IPS-11a (cell line): Measurements from ENCODE around the gene ASB2.

ENCODE experiments used
- H3K4me3 ChIP-seq: one replicate; pipeline ENCODE4 v1.5.1; 2013; ENCODE audit warnings: low read depth, low read length, control low read depth

The ASB2 gene

GRCh38 chr14:93929657-93930056 is 46.7 kb downstream of the ASB2 start:
- no peak overlapping the region for H3K4me3 ChIP-seq

DNA sequence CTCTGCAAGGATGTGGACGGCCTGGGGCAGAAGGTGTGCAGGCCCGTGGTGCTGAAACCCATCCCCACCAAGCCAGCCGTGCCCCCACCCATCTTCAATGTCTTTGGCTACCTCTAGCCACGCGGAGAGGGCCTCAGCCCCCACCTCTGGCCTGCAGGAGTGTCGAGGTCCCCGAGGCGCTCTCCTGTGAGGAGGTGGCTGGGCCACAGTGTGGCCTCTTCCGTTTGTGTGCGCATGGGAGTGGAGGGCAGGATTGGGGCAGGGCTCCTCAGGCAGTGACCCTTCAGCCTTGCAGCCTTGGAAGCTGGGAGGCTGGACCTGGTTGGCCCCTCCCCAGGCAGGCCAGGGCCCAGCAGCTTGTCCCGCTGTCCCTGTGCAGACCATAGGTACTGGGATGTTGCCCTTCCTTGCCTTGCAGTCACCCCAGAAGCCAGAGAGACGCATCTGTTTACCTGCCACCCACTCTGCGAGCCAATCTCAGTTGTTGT is 47.3 kb downstream of the ASB2 start:
- no peak overlapping the region for H3K4me3 ChIP-seq

DNA sequence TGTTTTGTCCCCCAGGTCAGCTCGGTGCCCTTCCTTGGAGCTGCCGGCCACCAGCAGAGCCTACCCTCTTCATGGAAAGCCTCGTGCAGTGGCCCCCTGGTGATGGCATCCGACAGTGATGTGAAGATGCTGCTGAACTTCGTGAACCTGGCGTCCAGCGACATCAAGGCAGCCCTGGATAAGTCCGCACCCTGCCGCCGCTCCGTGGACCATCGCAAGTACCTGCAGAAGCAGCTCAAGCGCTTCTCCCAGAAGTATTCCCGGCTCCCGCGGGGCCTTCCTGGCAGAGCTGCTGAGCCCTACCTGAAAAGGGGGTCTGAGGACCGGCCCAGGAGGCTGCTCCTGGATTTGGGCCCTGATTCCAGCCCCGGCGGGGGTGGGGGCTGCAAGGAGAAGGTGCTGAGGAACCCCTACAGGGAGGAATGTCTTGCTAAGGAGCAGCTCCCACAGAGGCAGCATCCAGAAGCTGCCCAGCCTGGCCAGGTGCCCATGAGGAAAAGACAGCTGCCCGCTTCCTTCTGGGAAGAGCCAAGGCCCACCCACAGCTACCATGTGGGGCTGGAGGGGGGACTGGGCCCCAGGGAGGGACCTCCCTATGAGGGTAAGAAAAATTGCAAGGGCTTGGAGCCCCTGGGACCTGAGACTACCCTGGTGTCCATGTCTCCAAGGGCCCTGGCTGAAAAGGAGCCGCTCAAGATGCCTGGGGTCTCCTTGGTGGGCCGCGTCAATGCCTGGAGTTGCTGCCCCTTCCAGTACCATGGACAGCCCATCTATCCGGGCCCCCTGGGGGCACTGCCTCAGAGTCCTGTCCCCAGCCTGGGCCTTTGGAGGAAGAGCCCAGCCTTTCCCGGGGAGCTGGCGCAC is 48.0 kb downstream of the ASB2 start:
- H3K4me3 ChIP-seq: no peak overlapping the region

GRCh38 chr14:93927800-93928145 is 48.6 kb downstream of the ASB2 start:
- H3K4me3 ChIP-seq: no peak overlapping the region

DNA sequence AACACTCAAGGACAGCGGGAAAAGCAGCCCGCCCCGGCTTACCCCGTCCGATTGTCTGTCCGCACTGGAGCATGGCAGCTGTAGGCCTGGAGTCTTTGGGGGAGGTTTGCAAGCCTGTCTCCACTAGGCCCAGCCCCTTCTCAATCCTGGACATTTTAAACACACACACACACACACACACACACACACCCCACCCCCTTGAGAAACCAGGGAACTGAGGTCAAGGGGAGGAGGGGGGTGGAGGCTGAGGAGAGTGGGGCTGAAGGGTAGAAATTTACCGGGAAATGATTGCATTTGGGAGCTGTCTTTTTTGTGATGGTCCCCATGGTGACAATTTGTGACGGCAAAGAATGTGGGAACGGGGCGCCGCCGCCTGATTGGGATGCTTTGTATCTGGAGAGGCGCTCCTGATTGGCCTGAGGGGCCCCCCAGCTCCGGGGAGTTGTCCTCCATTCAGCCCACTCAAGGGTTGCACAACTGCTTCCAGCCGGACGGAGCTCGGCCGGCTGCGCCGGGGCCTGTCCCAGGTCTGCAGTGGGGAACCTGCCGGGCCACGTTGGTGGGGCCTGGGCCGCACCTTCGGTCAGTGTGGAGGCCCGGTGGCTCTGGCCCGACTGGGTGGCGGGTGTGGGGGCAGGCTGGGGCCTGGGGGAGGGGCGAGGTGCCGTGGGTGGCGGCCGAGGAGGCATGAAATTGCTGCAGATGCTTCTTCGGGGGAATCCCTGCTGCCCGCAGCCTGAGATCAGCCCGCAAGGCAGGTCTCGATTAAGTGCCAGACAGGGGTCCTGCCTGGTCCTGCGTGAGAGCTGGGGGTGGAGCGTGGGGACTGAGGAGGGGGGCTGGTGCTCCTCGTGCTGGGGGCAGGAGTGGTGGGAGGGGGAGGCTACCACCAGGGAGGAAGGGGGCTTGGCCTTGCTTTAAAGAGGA is 49.2 kb downstream of the ASB2 start, which contains the start of gene FAM181A:
Gene FAM181A, plus strand, starts transcription at position 472 of the 927 bp plus-strand sequence. CDS start 942 bp downstream, outside the sequence.
- no peak within 1 kb of the TSS for H3K4me3 ChIP-seq

DNA sequence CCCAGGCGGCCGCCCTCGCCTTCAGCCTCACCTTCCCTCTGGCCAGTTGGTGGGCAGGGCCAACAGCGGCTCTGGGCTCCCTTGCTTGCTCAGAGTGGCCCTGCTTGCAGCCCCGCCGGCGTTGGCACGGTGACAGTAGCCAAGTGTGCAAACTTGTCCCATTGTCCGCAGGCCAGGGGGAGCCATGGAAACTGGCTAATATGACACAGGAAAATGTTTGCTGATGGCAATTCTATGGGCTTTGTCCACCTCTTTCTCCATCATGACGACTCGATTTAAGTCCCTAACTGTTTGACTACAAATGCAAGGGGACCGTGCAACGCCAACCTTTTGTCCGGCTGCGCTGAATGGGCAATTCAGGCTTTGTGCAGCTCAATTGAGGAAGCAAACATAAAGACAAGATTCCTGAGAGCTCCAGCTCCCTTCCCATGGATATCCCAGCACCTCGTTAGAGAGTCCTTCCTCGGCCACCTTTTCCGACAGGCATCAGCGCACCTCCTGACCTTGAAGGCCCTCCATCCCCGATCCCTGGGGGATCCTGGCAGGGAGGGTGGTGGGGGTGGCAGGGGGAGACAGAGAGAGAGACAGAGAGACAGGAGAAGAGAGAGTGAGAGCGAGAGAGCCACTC is 50.0 kb downstream of the ASB2 start:
- no peak overlapping the region for H3K4me3 ChIP-seq

- no peak overlapping the region for H3K4me3 ChIP-seq
Observed at GRCh38 chr14:93925374-93925895, 50.9 kb downstream of the ASB2 start.

DNA sequence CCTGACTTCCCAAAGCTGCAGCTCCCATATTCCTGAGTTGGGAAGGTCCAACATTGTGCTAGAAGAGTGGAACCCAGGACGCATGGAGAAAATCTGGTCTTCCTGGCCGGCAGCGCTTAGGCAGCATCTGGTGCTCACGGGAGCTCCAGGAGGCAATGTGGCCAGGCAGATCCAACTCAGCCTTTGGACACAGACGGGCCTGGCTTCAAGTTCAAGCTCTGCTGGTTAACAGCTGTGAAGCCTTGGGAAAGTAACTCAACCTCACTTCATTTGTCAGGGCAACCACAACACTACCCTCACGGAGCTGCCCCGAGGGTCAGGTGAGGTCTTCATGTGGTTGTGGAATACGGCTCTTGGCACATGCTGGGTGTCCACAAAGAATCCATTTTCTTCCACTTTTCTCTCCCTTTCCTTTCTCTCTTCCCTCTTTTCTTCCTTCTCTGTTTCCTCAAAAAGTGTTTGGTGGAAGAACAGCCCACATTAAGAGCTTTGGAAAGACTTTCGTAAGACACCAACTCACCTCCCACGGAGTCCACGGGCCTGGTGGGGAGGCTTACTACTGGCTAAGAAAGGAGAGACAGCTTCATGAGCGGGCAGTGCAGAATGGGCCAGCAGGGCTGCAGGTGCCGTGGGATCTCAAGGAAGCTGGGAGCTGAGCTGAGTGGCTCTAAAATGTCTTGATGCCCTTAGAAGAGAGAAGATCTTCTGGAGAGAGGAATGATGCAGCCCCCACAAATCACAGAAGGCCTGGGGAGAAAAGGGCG is 51.6 kb downstream of the ASB2 start:
- no peak overlapping the region for H3K4me3 ChIP-seq

- H3K4me3 ChIP-seq: no peak overlapping the region
Observed at GRCh38 chr14:93923626-93924025, 52.7 kb downstream of the ASB2 start.

- no peak overlapping the region for H3K4me3 ChIP-seq
Observed at GRCh38 chr14:93921001-93921806, 55.2 kb downstream of the ASB2 start.

- H3K4me3 ChIP-seq: no peak overlapping the region
Observed at GRCh38 chr14:93917141-93917540, 59.2 kb downstream of the ASB2 start.

DNA sequence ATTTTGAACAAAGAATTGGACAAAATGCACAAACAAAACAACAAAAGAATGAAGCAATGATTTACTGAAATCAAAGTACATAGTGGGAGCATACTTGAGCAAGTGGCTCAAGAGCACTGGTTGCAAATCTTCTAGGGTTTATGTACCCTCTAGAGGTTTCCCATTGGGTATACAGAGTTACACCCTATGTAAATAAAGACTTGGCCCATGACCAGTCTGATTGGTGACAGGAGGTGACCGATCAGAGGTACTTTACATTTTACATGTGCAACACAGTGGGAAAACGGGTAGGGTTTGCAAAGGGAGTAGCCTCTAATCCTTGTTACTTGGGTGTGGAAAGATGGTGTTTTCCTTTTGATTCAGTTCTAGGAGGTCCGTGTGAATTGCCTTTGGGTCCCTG is 59.9 kb downstream of the ASB2 start:
- no peak overlapping the region for H3K4me3 ChIP-seq

- H3K4me3 ChIP-seq: no peak overlapping the region
Observed at GRCh38 chr14:93915800-93916199, 60.6 kb downstream of the ASB2 start.

DNA sequence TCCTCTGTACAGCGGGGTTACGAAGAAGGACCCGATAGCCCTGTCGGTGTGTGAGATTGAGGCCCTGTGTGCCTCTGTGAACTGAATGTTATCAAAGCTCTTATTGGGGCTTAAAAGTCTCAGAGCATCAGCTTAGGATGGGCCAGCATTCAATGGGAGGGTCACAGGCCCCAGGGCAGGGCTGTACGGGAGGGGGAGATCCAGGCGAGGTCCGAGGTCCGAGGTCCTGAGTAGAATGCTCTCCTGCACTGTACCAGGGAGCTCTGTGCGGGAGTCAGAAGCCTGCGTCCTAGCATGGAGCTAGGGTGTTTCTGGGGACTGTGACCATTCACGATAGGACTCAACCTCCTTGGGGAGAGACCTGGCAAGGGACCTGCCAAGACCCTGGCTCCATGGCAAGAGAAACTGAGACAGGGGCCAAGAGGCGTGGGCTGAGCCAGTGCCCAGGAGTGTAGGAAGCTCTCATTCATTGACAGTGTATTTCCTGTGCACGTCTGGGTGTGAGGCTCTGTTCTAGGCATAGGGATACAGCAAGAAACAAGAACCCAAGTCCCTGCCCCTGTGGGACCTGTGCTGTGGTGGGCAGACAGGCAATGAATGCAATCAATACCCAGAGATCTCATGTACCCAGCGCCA is 61.2 kb downstream of the ASB2 start:
- H3K4me3 ChIP-seq: no peak overlapping the region

DNA sequence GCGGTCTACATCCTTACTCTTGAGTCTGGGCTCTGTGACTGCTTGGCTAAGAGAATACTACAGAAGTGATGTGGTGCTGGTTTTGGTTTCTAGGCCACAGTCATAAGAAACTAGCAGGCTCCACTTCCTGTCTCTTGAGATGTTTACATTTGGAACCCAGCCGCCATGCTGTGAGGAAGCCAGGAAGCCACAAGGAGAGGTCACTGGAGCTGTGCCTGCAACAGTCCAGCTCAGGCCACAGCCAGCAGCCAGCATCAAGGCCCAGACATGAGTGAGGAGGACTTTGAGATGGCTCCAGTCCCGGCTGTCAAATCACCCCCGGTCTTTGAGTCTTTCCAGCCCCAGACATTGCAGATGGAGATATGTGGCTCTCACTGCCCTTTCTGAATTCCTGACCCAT is 62.1 kb downstream of the ASB2 start:
- no peak overlapping the region for H3K4me3 ChIP-seq

GRCh38 chr14:93912782-93913181 is 63.6 kb downstream of the ASB2 start:
- no peak overlapping the region for H3K4me3 ChIP-seq

DNA sequence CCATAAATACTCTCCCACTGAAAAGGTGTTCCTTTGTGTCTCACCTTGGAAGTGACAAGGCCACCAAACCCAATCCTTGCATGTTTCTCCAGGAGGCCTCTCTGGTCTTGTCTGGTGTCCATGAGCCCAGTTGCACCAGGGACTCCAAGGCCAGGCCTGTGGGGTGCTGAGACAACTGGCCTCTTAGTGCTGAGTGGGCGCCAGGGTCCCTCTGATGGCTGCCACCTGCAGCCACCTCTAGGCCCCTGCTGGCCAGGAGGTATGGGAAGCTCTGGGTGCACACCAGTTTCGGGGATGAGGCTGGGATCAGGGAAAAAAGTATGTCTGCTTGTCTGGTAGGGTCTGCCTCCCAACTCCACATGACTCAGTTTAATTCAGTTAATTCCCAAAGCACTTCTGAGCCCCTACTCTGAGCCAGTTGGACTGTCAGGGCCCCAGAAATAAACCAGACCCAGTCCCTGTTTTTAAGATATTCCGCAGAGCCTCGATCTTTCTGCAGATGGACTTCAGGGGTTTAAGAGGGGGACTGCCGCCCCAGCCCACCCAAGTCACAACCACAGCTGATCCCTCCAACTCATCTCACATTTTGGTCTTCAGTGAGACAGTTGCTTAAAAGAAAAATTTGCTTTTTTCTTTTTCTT is 64.3 kb downstream of the ASB2 start:
- H3K4me3 ChIP-seq: no peak overlapping the region

GRCh38 chr14:93909429-93910128 is 66.8 kb downstream of the ASB2 start:
- H3K4me3 ChIP-seq: no peak overlapping the region
